Measurements from ENCODE around the gene ABCB7.
"Not testable (repeated sequence)": the region's sequence is repeated elsewhere in the genome, so short reads cannot be mapped to it uniquely, and the experiment has no call there.

The ABCB7 gene

DNA sequence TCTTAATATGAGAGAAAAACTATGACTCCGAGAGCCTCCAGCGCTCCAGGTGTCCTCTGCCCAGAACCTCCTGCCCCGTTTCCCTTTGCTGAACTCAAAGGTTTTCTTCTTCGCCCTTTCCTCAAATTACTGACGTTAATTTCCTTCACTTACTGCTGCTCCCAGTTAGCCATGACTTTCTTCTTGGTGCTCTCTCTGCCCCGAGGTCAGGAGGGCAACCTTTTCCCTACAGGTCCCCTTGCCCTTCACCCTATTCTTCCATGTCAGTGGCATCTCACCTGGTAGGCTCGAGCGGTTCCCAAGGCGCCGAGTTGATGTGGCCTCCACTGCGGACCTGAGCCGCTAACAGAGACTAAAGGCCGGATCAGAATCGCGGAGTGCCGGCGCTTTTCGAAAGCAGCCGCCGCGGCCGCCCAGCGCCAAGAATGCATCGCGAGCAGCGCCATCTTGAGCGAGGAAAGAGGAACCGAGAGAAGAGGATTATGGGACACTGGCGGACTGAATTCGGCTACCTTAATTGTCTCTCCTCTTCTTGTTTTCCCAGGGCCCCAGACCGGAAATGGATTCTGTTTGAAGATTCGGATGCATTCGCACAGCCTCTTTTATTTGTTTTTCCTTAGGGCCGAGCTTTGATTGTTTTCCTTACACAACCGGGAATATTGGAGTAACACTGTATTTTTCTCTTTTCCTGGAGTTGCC is at the start of gene ABCB7:
ABCB7 (minus strand) TSS at position 457 of the 699 bp plus-strand sequence; CDS start at position 446, 11 bp downstream.
- TF ChIP-seq, protein P1, sequence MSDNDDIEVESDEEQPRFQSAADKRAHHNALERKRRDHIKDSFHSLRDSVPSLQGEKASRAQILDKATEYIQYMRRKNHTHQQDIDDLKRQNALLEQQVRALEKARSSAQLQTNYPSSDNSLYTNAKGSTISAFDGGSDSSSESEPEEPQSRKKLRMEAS (IDR thresholded peaks at IDR 0.05; ENCODE audit: low read depth, low read length) = no peak
- TF ChIP-seq MYC (IDR thresholded peaks at IDR 0.05; ENCODE audit: low read depth, low read length) = peak; percentile 8; the same call in 1 of the 2 replicates
- TF ChIP-seq, protein P2, sequence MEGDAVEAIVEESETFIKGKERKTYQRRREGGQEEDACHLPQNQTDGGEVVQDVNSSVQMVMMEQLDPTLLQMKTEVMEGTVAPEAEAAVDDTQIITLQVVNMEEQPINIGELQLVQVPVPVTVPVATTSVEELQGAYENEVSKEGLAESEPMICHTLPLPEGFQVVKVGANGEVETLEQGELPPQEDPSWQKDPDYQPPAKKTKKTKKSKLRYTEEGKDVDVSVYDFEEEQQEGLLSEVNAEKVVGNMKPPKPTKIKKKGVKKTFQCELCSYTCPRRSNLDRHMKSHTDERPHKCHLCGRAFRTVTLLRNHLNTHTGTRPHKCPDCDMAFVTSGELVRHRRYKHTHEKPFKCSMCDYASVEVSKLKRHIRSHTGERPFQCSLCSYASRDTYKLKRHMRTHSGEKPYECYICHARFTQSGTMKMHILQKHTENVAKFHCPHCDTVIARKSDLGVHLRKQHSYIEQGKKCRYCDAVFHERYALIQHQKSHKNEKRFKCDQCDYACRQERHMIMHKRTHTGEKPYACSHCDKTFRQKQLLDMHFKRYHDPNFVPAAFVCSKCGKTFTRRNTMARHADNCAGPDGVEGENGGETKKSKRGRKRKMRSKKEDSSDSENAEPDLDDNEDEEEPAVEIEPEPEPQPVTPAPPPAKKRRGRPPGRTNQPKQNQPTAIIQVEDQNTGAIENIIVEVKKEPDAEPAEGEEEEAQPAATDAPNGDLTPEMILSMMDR (IDR thresholded peaks at IDR 0.05; ENCODE audit: low read depth, low read length) = no peak
- TF ChIP-seq POLR2A (IDR thresholded peaks at IDR 0.05; ENCODE audit: extremely low read depth, insufficient read length) = peak; percentile 32
- DNase-seq (ENCODE audit: low read depth) = peak; percentile 82

DNA sequence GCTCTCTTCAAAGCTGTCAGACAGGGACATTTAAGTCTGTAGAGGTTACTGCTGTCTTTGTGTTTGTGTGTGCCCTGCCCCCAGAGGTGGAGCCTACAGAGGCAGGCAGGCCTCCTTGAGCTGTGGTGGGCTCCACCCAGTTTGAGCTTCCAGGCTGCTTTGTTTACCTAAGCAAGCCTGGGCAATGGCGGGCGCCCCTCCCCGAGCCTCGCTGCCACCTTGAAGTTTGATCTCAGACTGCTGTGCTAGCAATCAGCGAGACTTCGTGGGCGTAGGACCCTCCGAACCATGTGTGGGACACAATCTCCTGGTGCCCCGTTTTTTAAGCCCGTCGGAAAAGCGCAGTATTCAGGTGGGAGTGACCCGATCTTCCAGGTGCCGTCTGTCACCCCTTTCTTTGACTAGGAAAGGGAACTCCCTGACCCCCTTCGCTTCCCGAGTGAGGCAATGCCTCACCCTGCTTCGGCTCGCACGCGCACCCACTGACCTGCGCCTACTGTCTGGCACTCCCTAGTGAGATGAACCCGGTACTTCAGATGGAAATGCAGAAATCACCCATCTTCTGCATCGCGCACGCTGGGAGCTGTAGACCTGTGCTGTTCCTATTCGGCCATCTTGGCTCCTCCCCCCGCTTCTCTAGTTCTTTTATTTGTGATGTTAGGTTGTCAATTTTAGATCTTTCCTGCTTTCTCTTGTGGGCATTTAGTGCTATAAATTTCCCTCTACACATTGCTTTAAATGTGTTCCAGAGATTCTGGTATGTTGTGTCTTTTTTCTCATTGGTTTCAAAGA is 32.5 kb upstream of the ABCB7 start:
- not testable (repeated sequence) for DNase-seq (ENCODE audit: low read depth); H3K4me3 ChIP-seq (ENCODE audit: low read depth, low read length)

More for the DNA sequence above, at the start of gene ABCB7:
- H3K4me3 ChIP-seq (ENCODE audit: low read depth, low read length) = peak within 1 kb of the TSS; percentile 89

DNA sequence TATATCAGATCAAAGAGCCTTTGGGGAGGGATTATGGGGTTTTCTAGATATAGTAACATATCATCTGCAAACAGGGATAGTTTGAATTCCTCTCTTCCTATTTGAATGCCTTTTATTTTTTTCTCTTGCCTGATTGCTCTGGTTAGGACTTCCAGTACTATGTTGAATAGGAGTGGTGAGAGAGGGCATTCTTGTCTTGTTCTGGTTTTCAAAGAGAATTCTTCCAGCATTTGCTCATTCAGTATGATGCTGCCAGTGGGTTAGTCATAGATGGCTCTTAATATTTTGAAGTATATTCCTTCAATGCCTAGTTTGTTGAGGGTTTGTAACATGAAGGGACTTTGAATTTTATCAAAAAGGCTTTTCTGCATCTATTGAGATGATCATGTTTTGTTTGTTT is 25.6 kb upstream of the ABCB7 start:
- DNase-seq (ENCODE audit: low read depth) = no peak
- TF ChIP-seq MYC (IDR thresholded peaks at IDR 0.05; ENCODE audit: low read depth, low read length) (no peak), POLR2A (IDR thresholded peaks at IDR 0.05; ENCODE audit: extremely low read depth, insufficient read length) (no peak)
- TF ChIP-seq, protein P1 (IDR thresholded peaks at IDR 0.05; ENCODE audit: low read depth, low read length) = no peak
- no peak overlapping the region for H3K4me3 ChIP-seq (ENCODE audit: low read depth, low read length)

DNA sequence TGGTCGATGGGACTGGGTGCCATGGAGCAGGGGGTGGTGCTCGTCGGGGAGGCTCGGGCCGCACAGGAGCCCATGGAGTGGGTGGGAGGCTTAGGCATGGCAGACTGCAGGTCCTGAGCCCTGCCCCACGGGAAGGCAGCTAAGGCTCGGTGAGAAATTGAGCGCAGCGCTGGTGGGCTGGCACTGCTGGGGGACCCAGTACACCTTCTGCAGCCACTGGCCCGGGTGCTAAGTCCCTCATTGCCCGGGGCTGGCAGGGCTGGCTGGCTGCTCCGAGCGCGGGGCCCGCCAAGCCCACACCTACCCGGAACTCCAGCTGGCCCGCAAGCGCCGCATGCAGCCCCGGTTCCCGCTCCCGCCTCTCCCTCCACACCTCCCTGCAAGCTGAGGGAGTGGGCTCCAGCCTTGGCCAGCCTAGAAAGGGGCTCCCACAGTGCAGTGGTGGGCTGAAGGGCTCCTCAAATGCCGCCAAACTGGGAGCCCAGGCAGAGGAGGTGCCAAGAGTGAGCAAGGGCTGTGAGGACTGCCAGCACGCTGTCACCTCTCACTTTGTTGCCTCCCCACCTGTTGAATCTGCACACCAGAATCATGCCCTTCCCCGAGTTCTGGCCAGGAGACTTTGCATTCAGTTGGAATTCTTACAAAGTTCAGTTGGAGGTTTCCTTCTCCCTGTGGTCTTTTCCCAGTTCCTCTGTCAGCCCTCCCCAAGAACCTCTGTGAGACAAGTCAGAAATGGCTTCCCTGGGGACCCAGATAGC is 23.6 kb upstream of the ABCB7 start:
- H3K4me3 ChIP-seq (ENCODE audit: low read depth, low read length); DNase-seq (ENCODE audit: low read depth): not testable (repeated sequence)

DNA sequence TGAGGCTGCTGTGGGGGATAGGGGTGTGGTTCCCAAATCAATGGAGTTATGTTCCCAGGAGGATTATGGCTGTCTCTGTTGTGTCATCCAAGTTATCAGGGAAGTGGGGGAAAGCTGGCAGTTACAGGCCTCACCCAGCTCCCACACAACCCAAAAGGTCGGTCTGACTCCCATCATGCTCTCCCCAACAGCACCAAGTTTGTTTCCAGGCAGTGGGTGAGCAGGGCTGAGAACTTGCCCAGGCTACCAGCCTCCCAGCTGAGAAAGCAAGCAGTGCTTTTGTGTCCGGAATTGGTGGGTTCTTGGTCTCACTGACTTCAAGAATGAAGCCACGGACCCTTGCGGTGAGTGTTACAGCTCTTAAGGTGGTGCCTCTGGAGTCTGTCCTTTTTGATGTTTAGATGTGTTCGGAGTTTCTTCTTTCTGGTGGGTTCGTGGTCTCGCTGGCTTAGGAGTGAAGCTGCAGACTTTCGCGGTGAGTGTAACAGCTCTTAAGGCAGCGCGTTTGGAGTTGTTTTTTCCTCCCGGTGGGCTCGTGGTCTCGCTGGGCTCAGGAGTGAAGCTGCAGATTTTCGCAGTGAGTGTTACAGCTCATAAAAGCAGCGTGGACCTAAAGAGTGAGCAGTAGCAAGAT is 16.3 kb upstream of the ABCB7 start:
- H3K4me3 ChIP-seq (ENCODE audit: low read depth, low read length); DNase-seq (ENCODE audit: low read depth): not testable (repeated sequence)

DNA sequence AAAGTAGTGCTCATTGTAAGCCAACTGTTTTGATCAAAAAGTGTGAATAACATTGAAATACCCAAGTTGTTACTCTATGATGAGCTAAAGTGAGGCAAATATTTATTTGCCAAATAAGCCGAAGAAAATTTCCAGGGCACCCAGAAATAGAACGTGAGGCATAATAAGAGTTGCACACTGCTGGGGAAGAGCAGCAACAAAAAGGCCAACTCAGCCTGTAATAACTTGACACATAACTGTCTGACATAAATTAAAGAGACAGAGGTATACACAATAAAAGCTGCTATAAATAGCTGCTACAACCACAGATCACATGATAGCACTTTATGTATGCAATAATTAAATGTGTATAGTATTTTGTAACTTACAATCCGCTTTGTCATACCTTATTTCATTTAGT is 2.0 kb upstream of the ABCB7 start:
- TF ChIP-seq, protein P2 (IDR thresholded peaks at IDR 0.05; ENCODE audit: low read depth, low read length) = no peak
- TF ChIP-seq MYC (IDR thresholded peaks at IDR 0.05; ENCODE audit: low read depth, low read length) = no peak
- no peak for DNase-seq (ENCODE audit: low read depth)
- H3K4me3 ChIP-seq (ENCODE audit: low read depth, low read length) = no peak overlapping the region

DNA sequence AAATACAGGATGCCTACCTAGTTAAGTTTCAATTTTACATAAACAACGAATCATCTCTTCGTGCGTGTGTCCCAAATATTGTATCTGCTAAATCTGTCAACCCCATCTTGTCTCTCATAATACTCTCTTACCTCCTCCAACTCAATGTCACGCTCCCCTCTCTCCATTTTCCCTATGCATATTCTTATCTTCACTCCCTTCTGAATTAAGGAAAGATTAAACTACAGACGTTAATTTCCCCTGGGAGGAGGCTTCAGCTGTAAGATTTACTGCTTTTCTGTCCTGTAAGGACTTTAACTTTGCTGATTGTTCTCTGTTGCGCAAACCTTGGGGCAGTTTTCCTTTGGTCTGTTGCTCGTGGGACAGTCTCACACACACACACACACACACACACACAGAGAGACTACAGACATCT is 455 bp upstream of the ABCB7 start:
- peak overlapping the region; percentile 89 for H3K4me3 ChIP-seq (ENCODE audit: low read depth, low read length)
- TF ChIP-seq MYC (IDR thresholded peaks at IDR 0.05; ENCODE audit: low read depth, low read length) = no peak
- TF ChIP-seq, protein P2 (IDR thresholded peaks at IDR 0.05; ENCODE audit: low read depth, low read length) = no peak
- TF ChIP-seq, protein P1 (IDR thresholded peaks at IDR 0.05; ENCODE audit: low read depth, low read length) = no peak
- no peak for TF ChIP-seq POLR2A (IDR thresholded peaks at IDR 0.05; ENCODE audit: extremely low read depth, insufficient read length)
- DNase-seq (ENCODE audit: low read depth) = peak; percentile 51

Measured in NB4 (cell line).